ENCODE measurements around the gene DKKL1.
A peak's percentile ranks its signal among the peaks of the same experiment; 100 is the strongest.

The DKKL1 gene

GRCh38 chr19:49396738-49397505 is 33.2 kb downstream of the DKKL1 start:
- DNase-seq = no peak

GRCh38 chr19:49398001-49398615 is 34.4 kb downstream of the DKKL1 start:
- DNase-seq = no peak

GRCh38 chr19:49398931-49399330 is 35.3 kb downstream of the DKKL1 start:
- DNase-seq = no peak

GRCh38 chr19:49400029-49400428 is 36.4 kb downstream of the DKKL1 start:
- no peak for DNase-seq

GRCh38 chr19:49403404-49404187 is 39.9 kb downstream of the DKKL1 start:
- DNase-seq = no peak

GRCh38 chr19:49407079-49407478 is 43.4 kb downstream of the DKKL1 start:
- no peak for DNase-seq

- DNase-seq = no peak
Observed at GRCh38 chr19:49407482-49408015, 43.9 kb downstream of the DKKL1 start.

- DNase-seq = no peak
Observed at GRCh38 chr19:49408816-49409440, 45.3 kb downstream of the DKKL1 start.

- DNase-seq = peak; percentile 25
Observed at GRCh38 chr19:49409441-49410029, 45.9 kb downstream of the DKKL1 start.

- DNase-seq = no peak
Observed at GRCh38 chr19:49411681-49412326, 48.1 kb downstream of the DKKL1 start.

- DNase-seq = no peak
Observed at GRCh38 chr19:49413348-49413747, 49.7 kb downstream of the DKKL1 start.

- no peak for DNase-seq
Observed at GRCh38 chr19:49414256-49414655, 50.6 kb downstream of the DKKL1 start.

- no peak for DNase-seq
Observed at GRCh38 chr19:49415102-49415809, 51.6 kb downstream of the DKKL1 start.

GRCh38 chr19:49415810-49416200 is 52.1 kb downstream of the DKKL1 start:
- DNase-seq = no peak

- no peak for DNase-seq
Observed at GRCh38 chr19:49417088-49417487, 53.4 kb downstream of the DKKL1 start.

GRCh38 chr19:49418511-49418910 is 54.8 kb downstream of the DKKL1 start:
- DNase-seq = no peak

GRCh38 chr19:49419173-49419572 is 55.5 kb downstream of the DKKL1 start:
- DNase-seq = no peak

- no peak for DNase-seq
Observed at GRCh38 chr19:49420227-49420626, 56.5 kb downstream of the DKKL1 start.

- peak; percentile 54 for DNase-seq
Observed at GRCh38 chr19:49421039-49421877, 57.6 kb downstream of the DKKL1 start.

GRCh38 chr19:49421878-49422202 is 58.2 kb downstream of the DKKL1 start:
- DNase-seq = no peak

Data from hematopoietic multipotent progenitor cell treated with erythropoietin and hydrocortisone succinate and interleukin-3 and kit ligand, for 8 days (in vitro differentiated cells).